Measurements from ENCODE around the gene DDX31. TPM values are rescaled to one million over a fixed set of nuclear protein-coding genes. Genes with fewer than 3 reads are reported as not detected.

The DDX31 gene
- total RNA-seq, 1 donor: 11.6 TPM

DNA sequence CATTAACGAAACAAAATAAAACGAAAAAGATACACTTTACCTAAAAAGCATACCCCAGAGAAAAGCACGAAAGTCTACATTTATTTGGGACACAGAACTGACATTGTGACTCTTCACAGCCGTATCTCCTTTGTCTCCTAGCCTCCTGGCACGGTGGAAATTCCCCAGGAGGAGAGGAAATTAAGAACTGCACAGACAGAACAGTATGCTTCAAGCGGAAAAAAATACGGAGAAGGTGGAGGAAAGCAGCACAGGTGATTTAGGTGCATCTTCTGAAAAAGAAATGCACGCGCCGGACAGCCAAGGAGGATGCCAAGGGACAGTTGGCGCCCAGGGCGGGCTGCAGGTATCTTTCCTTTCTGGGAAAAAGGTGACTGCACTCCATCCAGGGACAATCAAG lies 32.0 kb downstream of the DDX31 start:
- DNase-seq (ENCODE audit: insufficient read length, low spot score, missing footprints): no peak
- Histone ChIP-seq H3K9me3 (ENCODE audit: low read depth, low read length) (no peaks in the 10 kb centered on the region), H2AFZ (ENCODE audit: low read length) (no peak overlapping the region), H3K4me1 (ENCODE audit: insufficient read depth, low read length) (peaks cover 7% of the 10 kb centered on the region), H3K27me3 (ENCODE audit: insufficient read depth, low read length) (no peaks in the 10 kb centered on the region), H3K36me3 (ENCODE audit: insufficient read depth, low read length) (peaks cover 37% of the 10 kb centered on the region), H3K79me2 (ENCODE audit: insufficient read depth, low read length) (no peaks in the 10 kb centered on the region), H3K4me3 (ENCODE audit: insufficient read depth, low read length) (no peak overlapping the region), H4K20me1 (ENCODE audit: insufficient read depth, low read length) (peaks cover 12% of the 10 kb centered on the region), H3K27ac (ENCODE audit: low read depth, low read length) (no peak overlapping the region), H3K4me2 (ENCODE audit: insufficient read depth, low read length) (no peak overlapping the region)
- TF ChIP-seq, protein P1, sequence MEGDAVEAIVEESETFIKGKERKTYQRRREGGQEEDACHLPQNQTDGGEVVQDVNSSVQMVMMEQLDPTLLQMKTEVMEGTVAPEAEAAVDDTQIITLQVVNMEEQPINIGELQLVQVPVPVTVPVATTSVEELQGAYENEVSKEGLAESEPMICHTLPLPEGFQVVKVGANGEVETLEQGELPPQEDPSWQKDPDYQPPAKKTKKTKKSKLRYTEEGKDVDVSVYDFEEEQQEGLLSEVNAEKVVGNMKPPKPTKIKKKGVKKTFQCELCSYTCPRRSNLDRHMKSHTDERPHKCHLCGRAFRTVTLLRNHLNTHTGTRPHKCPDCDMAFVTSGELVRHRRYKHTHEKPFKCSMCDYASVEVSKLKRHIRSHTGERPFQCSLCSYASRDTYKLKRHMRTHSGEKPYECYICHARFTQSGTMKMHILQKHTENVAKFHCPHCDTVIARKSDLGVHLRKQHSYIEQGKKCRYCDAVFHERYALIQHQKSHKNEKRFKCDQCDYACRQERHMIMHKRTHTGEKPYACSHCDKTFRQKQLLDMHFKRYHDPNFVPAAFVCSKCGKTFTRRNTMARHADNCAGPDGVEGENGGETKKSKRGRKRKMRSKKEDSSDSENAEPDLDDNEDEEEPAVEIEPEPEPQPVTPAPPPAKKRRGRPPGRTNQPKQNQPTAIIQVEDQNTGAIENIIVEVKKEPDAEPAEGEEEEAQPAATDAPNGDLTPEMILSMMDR (IDR thresholded peaks at IDR 0.05; ENCODE audit: extremely low read depth, low read depth, low read length): no peak

DNA sequence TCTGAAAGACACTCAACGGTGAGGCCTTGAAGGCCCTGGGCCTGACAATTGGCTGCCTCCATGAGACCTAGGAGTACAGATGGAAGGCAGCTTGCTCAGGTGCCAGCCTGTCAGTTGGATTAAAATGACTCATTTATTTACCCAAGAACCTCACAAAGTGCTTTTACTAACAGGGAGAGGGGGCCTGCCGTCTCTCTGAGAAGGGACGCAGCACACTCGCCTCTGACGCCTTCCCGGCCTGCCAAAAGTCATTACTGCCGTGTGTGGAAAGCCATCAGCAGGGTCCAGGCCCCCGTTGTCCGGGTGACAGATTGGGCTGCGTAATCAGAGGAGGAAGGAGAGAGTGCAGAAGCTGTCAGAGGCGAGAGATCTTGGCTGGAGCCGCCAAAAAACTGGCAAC lies 32.4 kb downstream of the DDX31 start:
- H3K4me1 ChIP-seq (ENCODE audit: insufficient read depth, low read length): peaks cover 7% of the 10 kb centered on the region
- TF ChIP-seq, protein P1 (IDR thresholded peaks at IDR 0.05; ENCODE audit: extremely low read depth, low read depth, low read length): no peak
- H3K79me2 ChIP-seq (ENCODE audit: insufficient read depth, low read length): no peaks in the 10 kb centered on the region
- H3K36me3 ChIP-seq (ENCODE audit: insufficient read depth, low read length): peaks cover 37% of the 10 kb centered on the region
- no peak overlapping the region for H3K4me2 ChIP-seq (ENCODE audit: insufficient read depth, low read length)
- no peak for DNase-seq (ENCODE audit: insufficient read length, low spot score, missing footprints)
- no peaks in the 10 kb centered on the region for H3K27me3 ChIP-seq (ENCODE audit: insufficient read depth, low read length)
- H3K4me3 ChIP-seq (ENCODE audit: insufficient read depth, low read length): no peak overlapping the region
- H4K20me1 ChIP-seq (ENCODE audit: insufficient read depth, low read length): peaks cover 12% of the 10 kb centered on the region
- H3K9me3 ChIP-seq (ENCODE audit: low read depth, low read length): no peaks in the 10 kb centered on the region
- no peak overlapping the region for H2AFZ ChIP-seq (ENCODE audit: low read length)
- H3K27ac ChIP-seq (ENCODE audit: low read depth, low read length): no peak overlapping the region

DNA sequence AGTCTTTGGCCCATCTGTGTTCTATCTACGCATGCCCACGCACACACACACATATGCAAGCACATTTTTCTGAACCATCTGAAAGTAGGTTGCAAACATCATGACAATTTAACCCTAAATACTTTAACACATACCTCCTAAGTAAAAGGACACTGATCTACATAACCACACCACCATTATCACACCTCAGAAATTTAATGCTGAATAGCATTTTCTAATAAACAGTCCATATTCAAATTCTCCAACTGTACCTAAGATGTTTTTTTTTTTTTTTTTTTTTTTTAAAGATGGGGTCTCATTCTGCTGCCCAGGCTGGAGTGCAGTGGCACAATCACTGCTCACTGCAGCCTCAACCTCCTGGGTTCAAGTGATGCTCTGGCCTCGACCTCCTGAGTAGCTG lies 35.5 kb downstream of the DDX31 start:
- Histone ChIP-seq H2AFZ (ENCODE audit: low read length) (no peak overlapping the region), H3K79me2 (ENCODE audit: insufficient read depth, low read length) (no peaks in the 10 kb centered on the region), H3K9me3 (ENCODE audit: low read depth, low read length) (no peaks in the 10 kb centered on the region), H4K20me1 (ENCODE audit: insufficient read depth, low read length) (peaks cover 12% of the 10 kb centered on the region), H3K27me3 (ENCODE audit: insufficient read depth, low read length) (no peaks in the 10 kb centered on the region), H3K4me2 (ENCODE audit: insufficient read depth, low read length) (no peak overlapping the region), H3K27ac (ENCODE audit: low read depth, low read length) (no peak overlapping the region), H3K4me3 (ENCODE audit: insufficient read depth, low read length) (no peak overlapping the region), H3K36me3 (ENCODE audit: insufficient read depth, low read length) (peaks cover 34% of the 10 kb centered on the region), H3K4me1 (ENCODE audit: insufficient read depth, low read length) (peaks cover 16% of the 10 kb centered on the region)
- TF ChIP-seq, protein P1 (IDR thresholded peaks at IDR 0.05; ENCODE audit: extremely low read depth, low read depth, low read length): no peak
- DNase-seq (ENCODE audit: insufficient read length, low spot score, missing footprints): no peak

- peaks cover 31% of the 10 kb centered on the region for H3K36me3 ChIP-seq (ENCODE audit: insufficient read depth, low read length)
- TF ChIP-seq, protein P1 (IDR thresholded peaks at IDR 0.05; ENCODE audit: extremely low read depth, low read depth, low read length): no peak
- peaks cover 9% of the 10 kb centered on the region for H3K4me1 ChIP-seq (ENCODE audit: insufficient read depth, low read length)
These were observed 37.2 kb downstream of the DDX31 start for GRCh38 chr9:132632413-132633129.

More at GRCh38 chr9:132632413-132633129, 37.2 kb downstream of the DDX31 start:
- no peaks in the 10 kb centered on the region for H3K9me3 ChIP-seq (ENCODE audit: low read depth, low read length)
- no peak overlapping the region for H3K4me2 ChIP-seq (ENCODE audit: insufficient read depth, low read length)
- no peak for DNase-seq (ENCODE audit: insufficient read length, low spot score, missing footprints)
- no peaks in the 10 kb centered on the region for H3K79me2 ChIP-seq (ENCODE audit: insufficient read depth, low read length)
- H3K4me3 ChIP-seq (ENCODE audit: insufficient read depth, low read length): no peak overlapping the region
- H4K20me1 ChIP-seq (ENCODE audit: insufficient read depth, low read length): peaks cover 8% of the 10 kb centered on the region
- no peak overlapping the region for H3K27ac ChIP-seq (ENCODE audit: low read depth, low read length)
- H3K27me3 ChIP-seq (ENCODE audit: insufficient read depth, low read length): no peaks in the 10 kb centered on the region
- H2AFZ ChIP-seq (ENCODE audit: low read length): no peak overlapping the region
